Measurements from ENCODE around the gene GSAP.

- TF ChIP-seq POLR2A (IDR thresholded peaks at IDR 0.05; ENCODE audit: low read length) (no peak), GATA1 (IDR thresholded peaks at IDR 0.05; ENCODE audit: low read depth, low read length) (no peak)
Measured at GRCh38 chr7:77351539-77352004, 64.6 kb downstream of the GSAP start.
